DLD1 (cell line): ENCODE results near the gene RBM43.
"Not testable (repeated sequence)": the region's sequence is repeated elsewhere in the genome, so short reads cannot be mapped to it uniquely, and the experiment has no call there.

Experiments used
- in situ Hi-C: cut with HindIII; loops from 2 replicates; pipeline ENCODE4 v1.10.0; 2017; ENCODE audit warnings: low sequenced_read_pairs

RBM43 gene

GRCh38 chr2:151261231-151261976 is at the start of gene RBM43:
Gene RBM43 (minus strand): TSS chr2:151261863. CDS start chr2:151261727, 136 bp downstream.
- in situ Hi-C loops: no loop called here

- in situ Hi-C loops: not testable (repeated sequence)
Measured at GRCh38 chr2:151310313-151310712, 48.6 kb upstream of the RBM43 start.

- in situ Hi-C loops: no loop called here
Measured at GRCh38 chr2:151306621-151307020, 45.0 kb upstream of the RBM43 start.

- in situ Hi-C loops: no loop called here
Measured at GRCh38 chr2:151305129-151305691, 43.5 kb upstream of the RBM43 start.

GRCh38 chr2:151302879-151303278 is 41.2 kb upstream of the RBM43 start:
- in situ Hi-C loops: no loop called here

GRCh38 chr2:151302404-151302803 is 40.7 kb upstream of the RBM43 start:
- in situ Hi-C loops: no loop called here

GRCh38 chr2:151299920-151300539 is 38.4 kb upstream of the RBM43 start:
- in situ Hi-C loops: no loop called here

- in situ Hi-C loops: no loop called here
Measured at GRCh38 chr2:151297882-151298281, 36.2 kb upstream of the RBM43 start.

- in situ Hi-C loops: not testable (repeated sequence)
Measured at GRCh38 chr2:151295926-151296325, 34.3 kb upstream of the RBM43 start.

GRCh38 chr2:151292546-151292945 is 30.9 kb upstream of the RBM43 start:
- in situ Hi-C loops: no loop called here

- in situ Hi-C loops: no loop called here
Measured at GRCh38 chr2:151292141-151292540, 30.5 kb upstream of the RBM43 start.

- in situ Hi-C loops: no loop called here
Measured at GRCh38 chr2:151291224-151291623, 29.6 kb upstream of the RBM43 start.

GRCh38 chr2:151289972-151290866 is 28.6 kb upstream of the RBM43 start:
- in situ Hi-C loops: no loop called here

- in situ Hi-C loops: no loop called here
Measured at GRCh38 chr2:151287513-151288250, 26.0 kb upstream of the RBM43 start.

GRCh38 chr2:151282401-151282800 is 20.7 kb upstream of the RBM43 start:
- in situ Hi-C loops: no loop called here

GRCh38 chr2:151280271-151280670 is 18.6 kb upstream of the RBM43 start:
- in situ Hi-C loops: no loop called here

- in situ Hi-C loops: no loop called here
Measured at GRCh38 chr2:151278487-151278886, 16.8 kb upstream of the RBM43 start.

- in situ Hi-C loops: no loop called here
Measured at GRCh38 chr2:151277067-151277466, 15.4 kb upstream of the RBM43 start.

GRCh38 chr2:151275291-151275690 is 13.6 kb upstream of the RBM43 start:
- in situ Hi-C loops: no loop called here

GRCh38 chr2:151271824-151272223 is 10.2 kb upstream of the RBM43 start:
- in situ Hi-C loops: no loop called here
